ENCODE measurements around the gene DLST.

The DLST gene

DNA sequence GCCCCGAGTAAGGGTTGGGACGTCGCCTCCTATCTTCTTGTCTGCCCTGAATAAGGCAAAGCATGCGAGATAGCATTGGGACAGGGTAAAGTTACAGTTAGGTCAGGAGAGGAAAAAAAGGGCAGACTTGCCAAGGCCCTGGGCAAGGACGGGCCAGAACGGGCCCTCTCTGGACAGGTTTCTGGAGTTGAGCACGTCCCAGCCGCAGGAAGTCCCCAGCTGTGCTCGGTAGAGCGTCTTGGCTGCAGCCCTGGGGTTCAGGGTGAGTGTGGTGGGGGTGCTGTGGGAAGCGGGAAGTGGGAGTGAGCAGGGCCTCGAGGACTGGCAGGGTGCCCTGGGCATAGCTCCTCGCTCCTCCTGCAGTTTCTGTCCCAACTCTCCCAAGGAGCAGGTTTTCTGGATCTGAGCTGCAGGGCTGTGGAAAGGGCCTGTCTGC, 35.9 kb downstream of the DLST start:
- Histone ChIP-seq H3K9me3 (ENCODE audit: insufficient read depth, low read depth, low read length) (no peaks in the 10 kb centered on the region), H3K9ac (ENCODE audit: low read length) (no peak overlapping the region)

DNA sequence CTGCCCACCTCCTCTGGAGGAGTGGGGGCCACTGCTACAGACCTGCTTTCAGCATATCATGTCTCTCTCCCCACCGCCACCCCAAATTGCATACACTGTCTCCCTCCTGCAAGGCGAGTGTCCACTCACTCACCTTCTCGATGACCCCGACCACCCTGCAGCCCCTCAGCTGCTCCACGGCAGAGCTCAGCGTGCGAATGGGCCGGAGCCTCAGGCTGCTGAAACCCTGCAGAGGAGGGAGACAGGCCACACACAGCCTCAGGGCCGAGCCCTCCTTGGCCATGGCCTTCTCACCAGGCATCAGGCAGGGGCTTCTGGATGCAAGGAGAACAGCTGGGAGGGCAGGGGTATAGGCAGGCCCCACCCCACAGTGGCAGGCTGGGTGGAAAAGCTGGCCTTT, 36.7 kb downstream of the DLST start:
- Histone ChIP-seq H3K9me3 (ENCODE audit: insufficient read depth, low read depth, low read length) (no peaks in the 10 kb centered on the region), H2AK5ac (ENCODE audit: low read length) (no peak overlapping the region), H3K4ac (ENCODE audit: low read depth, low read length) (no peak overlapping the region), H4K8ac (ENCODE audit: low read depth, low read length) (no peak overlapping the region), H3K4me3 (ENCODE audit: low read depth, low read length) (peak overlapping the region; percentile 14), H3K27ac (ENCODE audit: low read depth, low read length) (no peak overlapping the region), H3K9ac (ENCODE audit: low read length) (no peak overlapping the region), H4K12ac (ENCODE audit: low read depth, low read length) (no peak overlapping the region), H2BK120ac (ENCODE audit: insufficient read depth, low read length, poor library complexity) (no peak overlapping the region), H3K36me3 (ENCODE audit: control insufficient read depth in 1 of 2, insufficient read depth in 2 of 2, low read length in 2 of 2) (no peaks in the 10 kb centered on the region), H3K14ac (ENCODE audit: low read length) (no peak overlapping the region), H2BK5ac (ENCODE audit: low read depth, low read length, poor library complexity) (no peak overlapping the region), H3K79me2 (ENCODE audit: control insufficient read depth, insufficient read depth, low read length, poor library complexity) (no peaks in the 10 kb centered on the region), H3K23ac (ENCODE audit: low read length) (no peak overlapping the region), H4K91ac (ENCODE audit: low read depth, low read length) (no peak overlapping the region), H3K27me3 (ENCODE audit: insufficient read depth, low read length) (no peaks in the 10 kb centered on the region), H3K18ac (ENCODE audit: low read length) (no peak overlapping the region), H3K4me1 (ENCODE audit: control insufficient read depth in 1 of 2, insufficient read depth in 2 of 2, low read length in 2 of 2) (peaks cover 4% of the 10 kb centered on the region in 2 experiments), H2AFZ (ENCODE audit: insufficient read depth, low read length, poor library complexity) (no peak overlapping the region), H3K79me1 (ENCODE audit: low read length) (no peaks in the 10 kb centered on the region), H2BK12ac (ENCODE audit: low read length) (no peak overlapping the region), H3K4me2 (ENCODE audit: low read length) (no peak overlapping the region)
- WGBS (ENCODE audit: extremely low coverage, insufficient coverage, insufficient read length), result no CpG with 5 or more reads among the region's 9 CpGs
- DNase-seq, result no peak

More for the DNA sequence above, 35.9 kb downstream of the DLST start:
- Histone ChIP-seq H3K27me3 (ENCODE audit: insufficient read depth, low read length) (no peaks in the 10 kb centered on the region), H3K79me2 (ENCODE audit: control insufficient read depth, insufficient read depth, low read length, poor library complexity) (no peaks in the 10 kb centered on the region), H2BK5ac (ENCODE audit: low read depth, low read length, poor library complexity) (no peak overlapping the region), H3K4ac (ENCODE audit: low read depth, low read length) (no peak overlapping the region), H3K27ac (ENCODE audit: low read depth, low read length) (no peak overlapping the region), H3K23ac (ENCODE audit: low read length) (no peak overlapping the region), H2AFZ (ENCODE audit: insufficient read depth, low read length, poor library complexity) (no peak overlapping the region), H4K8ac (ENCODE audit: low read depth, low read length) (no peak overlapping the region), H4K12ac (ENCODE audit: low read depth, low read length) (no peak overlapping the region), H3K18ac (ENCODE audit: low read length) (no peak overlapping the region), H2BK120ac (ENCODE audit: insufficient read depth, low read length, poor library complexity) (no peak overlapping the region), H3K4me1 (ENCODE audit: control insufficient read depth in 1 of 2, insufficient read depth in 2 of 2, low read length in 2 of 2) (peaks cover 1 to 2% of the 10 kb centered on the region in 2 experiments), H3K36me3 (ENCODE audit: control insufficient read depth in 1 of 2, insufficient read depth in 2 of 2, low read length in 2 of 2) (no peaks in the 10 kb centered on the region), H2BK12ac (ENCODE audit: low read length) (no peak overlapping the region), H3K79me1 (ENCODE audit: low read length) (no peaks in the 10 kb centered on the region), H3K14ac (ENCODE audit: low read length) (no peak overlapping the region), H2AK5ac (ENCODE audit: low read length) (no peak overlapping the region), H3K4me3 (ENCODE audit: low read depth, low read length) (no peak overlapping the region), H3K4me2 (ENCODE audit: low read length) (no peak overlapping the region), H4K91ac (ENCODE audit: low read depth, low read length) (no peak overlapping the region)
- no peak for DNase-seq
- no CpG with 5 or more reads among the region's 13 CpGs for WGBS (ENCODE audit: extremely low coverage, insufficient coverage, insufficient read length)

DNA sequence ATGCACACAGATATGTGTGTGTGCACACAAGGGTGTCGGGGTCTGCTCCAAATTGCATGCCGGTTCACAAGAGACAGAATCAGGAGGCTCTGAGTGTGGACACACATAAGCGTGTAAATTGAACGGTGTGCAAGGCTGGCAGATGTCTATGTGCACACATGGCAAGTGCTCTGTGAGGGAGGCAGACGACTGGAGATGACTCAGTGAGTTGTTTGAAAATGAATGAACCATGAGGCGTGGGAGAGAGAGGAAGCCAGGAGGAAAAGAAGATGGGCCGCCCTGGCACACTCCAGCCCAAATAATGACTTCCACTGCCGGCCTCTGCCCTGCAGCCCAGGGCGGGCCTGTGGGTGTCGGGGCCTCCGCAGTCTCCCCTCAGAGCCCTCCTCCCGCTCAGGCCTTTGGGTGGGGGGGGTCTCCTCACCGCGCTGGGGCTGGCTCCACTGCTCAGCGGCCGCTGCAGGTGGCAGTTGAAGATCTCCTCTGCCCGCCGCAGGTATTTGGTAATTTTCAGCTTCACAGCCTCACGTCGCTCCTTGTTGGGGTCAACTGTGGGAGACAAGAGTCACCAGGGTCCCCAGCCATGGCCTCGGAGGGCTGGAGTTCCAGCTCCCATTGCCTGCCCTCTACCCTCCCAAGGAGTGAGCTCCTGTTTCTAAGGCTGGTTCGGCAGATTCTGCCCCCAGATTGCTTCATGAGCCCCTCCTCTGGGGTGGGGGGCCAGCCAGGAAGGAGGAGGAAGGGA, 37.9 kb downstream of the DLST start:
- Histone ChIP-seq H3K4me3 (ENCODE audit: low read depth, low read length) (no peak overlapping the region), H2AK5ac (ENCODE audit: low read length) (no peak overlapping the region), H2BK5ac (ENCODE audit: low read depth, low read length, poor library complexity) (no peak overlapping the region), H3K23ac (ENCODE audit: low read length) (no peak overlapping the region), H2BK120ac (ENCODE audit: insufficient read depth, low read length, poor library complexity) (no peak overlapping the region), H4K12ac (ENCODE audit: low read depth, low read length) (no peak overlapping the region), H3K4ac (ENCODE audit: low read depth, low read length) (no peak overlapping the region), H3K9ac (ENCODE audit: low read length) (no peak overlapping the region), H3K4me1 (ENCODE audit: control insufficient read depth in 1 of 2, insufficient read depth in 2 of 2, low read length in 2 of 2) (peaks cover 4% of the 10 kb centered on the region in 2 experiments), H3K14ac (ENCODE audit: low read length) (no peak overlapping the region), H3K36me3 (ENCODE audit: control insufficient read depth in 1 of 2, insufficient read depth in 2 of 2, low read length in 2 of 2) (no peaks in the 10 kb centered on the region), H4K8ac (ENCODE audit: low read depth, low read length) (no peak overlapping the region), H3K27me3 (ENCODE audit: insufficient read depth, low read length) (no peaks in the 10 kb centered on the region), H3K4me2 (ENCODE audit: low read length) (no peak overlapping the region), H2AFZ (ENCODE audit: insufficient read depth, low read length, poor library complexity) (no peak overlapping the region), H3K9me3 (ENCODE audit: insufficient read depth, low read depth, low read length) (no peaks in the 10 kb centered on the region), H3K18ac (ENCODE audit: low read length) (no peak overlapping the region), H4K91ac (ENCODE audit: low read depth, low read length) (no peak overlapping the region), H2BK12ac (ENCODE audit: low read length) (no peak overlapping the region), H3K27ac (ENCODE audit: low read depth, low read length) (no peak overlapping the region), H3K79me2 (ENCODE audit: control insufficient read depth, insufficient read depth, low read length, poor library complexity) (no peaks in the 10 kb centered on the region), H3K79me1 (ENCODE audit: low read length) (no peaks in the 10 kb centered on the region)
- no CpG with 5 or more reads among the region's 22 CpGs for WGBS (ENCODE audit: extremely low coverage, insufficient coverage, insufficient read length)
- DNase-seq, result no peak

DNA sequence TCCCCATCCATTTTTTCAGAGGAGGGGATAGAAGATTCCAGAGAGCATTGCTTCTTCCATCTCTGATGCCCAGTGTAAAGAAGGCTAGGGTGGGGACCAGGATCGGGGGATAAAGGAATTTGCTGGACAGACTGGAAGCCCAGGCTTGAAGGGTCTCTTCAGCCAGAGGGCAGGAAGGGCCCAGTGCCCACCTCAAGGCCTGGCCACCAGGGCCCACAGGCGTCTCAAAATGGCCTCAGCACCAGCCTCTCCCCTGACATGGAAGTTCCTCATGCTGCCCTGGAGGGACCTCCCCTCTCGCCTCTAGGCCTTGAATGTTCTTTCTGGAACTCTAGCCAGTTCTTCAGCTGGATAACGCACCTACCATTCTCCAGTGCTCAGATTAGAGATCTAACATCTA, 38.6 kb downstream of the DLST start:
- no peak overlapping the region for H3K9ac ChIP-seq (ENCODE audit: low read length)
- H3K36me3 ChIP-seq (ENCODE audit: control insufficient read depth in 1 of 2, insufficient read depth in 2 of 2, low read length in 2 of 2), result no peaks in the 10 kb centered on the region
- no peak overlapping the region for H3K23ac ChIP-seq (ENCODE audit: low read length)
- H3K79me2 ChIP-seq (ENCODE audit: control insufficient read depth, insufficient read depth, low read length, poor library complexity), result no peaks in the 10 kb centered on the region
- no peaks in the 10 kb centered on the region for H3K79me1 ChIP-seq (ENCODE audit: low read length)
- H3K4me1 ChIP-seq (ENCODE audit: control insufficient read depth in 1 of 2, insufficient read depth in 2 of 2, low read length in 2 of 2), result peaks cover 4% of the 10 kb centered on the region in 2 experiments
- no peak overlapping the region for H2BK12ac ChIP-seq (ENCODE audit: low read length)
- no peak overlapping the region for H2AK5ac ChIP-seq (ENCODE audit: low read length)
- no peak overlapping the region for H3K4me3 ChIP-seq (ENCODE audit: low read depth, low read length)
- H3K9me3 ChIP-seq (ENCODE audit: insufficient read depth, low read depth, low read length), result no peaks in the 10 kb centered on the region
- no peak overlapping the region for H2BK120ac ChIP-seq (ENCODE audit: insufficient read depth, low read length, poor library complexity)
- H3K14ac ChIP-seq (ENCODE audit: low read length), result no peak overlapping the region
- H2BK5ac ChIP-seq (ENCODE audit: low read depth, low read length, poor library complexity), result no peak overlapping the region
- no peaks in the 10 kb centered on the region for H3K27me3 ChIP-seq (ENCODE audit: insufficient read depth, low read length)
- H4K12ac ChIP-seq (ENCODE audit: low read depth, low read length), result no peak overlapping the region
- no peak overlapping the region for H2AFZ ChIP-seq (ENCODE audit: insufficient read depth, low read length, poor library complexity)
- no peak for DNase-seq
- no peak overlapping the region for H3K4me2 ChIP-seq (ENCODE audit: low read length)
- no peak overlapping the region for H3K4ac ChIP-seq (ENCODE audit: low read depth, low read length)
- no peak overlapping the region for H4K8ac ChIP-seq (ENCODE audit: low read depth, low read length)
- no peak overlapping the region for H3K27ac ChIP-seq (ENCODE audit: low read depth, low read length)
- no peak overlapping the region for H4K91ac ChIP-seq (ENCODE audit: low read depth, low read length)
- no CpG with 5 or more reads among the region's 4 CpGs for WGBS (ENCODE audit: extremely low coverage, insufficient coverage, insufficient read length)
- H3K18ac ChIP-seq (ENCODE audit: low read length), result no peak overlapping the region
